Activated CD8-positive, alpha-beta memory T cell treated with anti-CD3 and anti-CD28 coated beads, Interleukin-2, amount 50 U/mL, for 4 hours (primary cell): ENCODE results near the gene CYB5R4.
"Not testable (repeated sequence)": the region's sequence is repeated elsewhere in the genome, so short reads cannot be mapped to it uniquely, and the experiment has no call there.

Source experiments
- DNase-seq: peaks from one replicate; pipeline ENCODE4 v3.0.0-alpha.2; 2020

Gene CYB5R4

GRCh38 chr6:83867043-83867442 lies 7.6 kb downstream of the CYB5R4 start:
- no peak for DNase-seq

- DNase-seq = no peak
Observed at GRCh38 chr6:83867527-83868161, 8.2 kb downstream of the CYB5R4 start.

GRCh38 chr6:83868639-83869038 lies 9.2 kb downstream of the CYB5R4 start:
- DNase-seq = no peak

- no peak for DNase-seq
Observed at GRCh38 chr6:83870649-83871048, 11.2 kb downstream of the CYB5R4 start.

- DNase-seq = no peak
Observed at GRCh38 chr6:83872386-83873118, 13.1 kb downstream of the CYB5R4 start.

- DNase-seq = no peak
Observed at GRCh38 chr6:83873869-83874268, 14.4 kb downstream of the CYB5R4 start.

GRCh38 chr6:83875843-83876242 lies 16.4 kb downstream of the CYB5R4 start:
- DNase-seq = no peak

GRCh38 chr6:83878902-83879644 lies 19.6 kb downstream of the CYB5R4 start:
- no peak for DNase-seq

GRCh38 chr6:83879746-83880145 lies 20.3 kb downstream of the CYB5R4 start:
- DNase-seq = no peak

GRCh38 chr6:83883240-83883639 lies 23.8 kb downstream of the CYB5R4 start:
- no peak for DNase-seq

- DNase-seq = no peak
Observed at GRCh38 chr6:83884523-83884922, 25.0 kb downstream of the CYB5R4 start.

GRCh38 chr6:83885984-83886383 lies 26.5 kb downstream of the CYB5R4 start:
- DNase-seq = no peak

- DNase-seq = no peak
Observed at GRCh38 chr6:83889621-83890020, 30.1 kb downstream of the CYB5R4 start.

- DNase-seq = no peak
Observed at GRCh38 chr6:83890520-83890919, 31.0 kb downstream of the CYB5R4 start.

- DNase-seq = no peak
Observed at GRCh38 chr6:83891586-83891985, 32.1 kb downstream of the CYB5R4 start.

GRCh38 chr6:83893024-83893423 lies 33.5 kb downstream of the CYB5R4 start:
- DNase-seq = no peak

GRCh38 chr6:83897094-83897493 lies 37.6 kb downstream of the CYB5R4 start:
- not testable (repeated sequence) for DNase-seq

GRCh38 chr6:83901624-83902023 lies 42.1 kb downstream of the CYB5R4 start:
- no peak for DNase-seq

GRCh38 chr6:83904395-83904794 lies 44.9 kb downstream of the CYB5R4 start:
- DNase-seq = no peak

- no peak for DNase-seq
Observed at GRCh38 chr6:83905648-83906047, 46.2 kb downstream of the CYB5R4 start.

GRCh38 chr6:83907623-83908390 lies 48.3 kb downstream of the CYB5R4 start:
- not testable (repeated sequence) for DNase-seq

GRCh38 chr6:83908813-83909212 lies 49.3 kb downstream of the CYB5R4 start:
- no peak for DNase-seq

GRCh38 chr6:83911278-83911677 lies 51.8 kb downstream of the CYB5R4 start:
- DNase-seq = no peak
